Inflammatory macrophage treated with lipopolysaccharide for 4 hours (primary cell): ENCODE measurements around the gene SRP68.
A peak's percentile ranks its signal among the peaks of the same experiment; 100 is the strongest.

Experiments
- DNase-seq: peaks from one replicate; pipeline ENCODE4 v3.0.0-alpha.2; 2020

The SRP68 gene

GRCh38 chr17:75996665-75997590 is 75.4 kb downstream of the SRP68 start:
- peak; percentile 94 for DNase-seq

- DNase-seq, result no peak
Measured at GRCh38 chr17:75995385-75995925, 76.9 kb downstream of the SRP68 start.

GRCh38 chr17:75994802-75995370 is 77.4 kb downstream of the SRP68 start:
- no peak for DNase-seq

- no peak for DNase-seq
Measured at GRCh38 chr17:75991396-75991795, 80.9 kb downstream of the SRP68 start.
